Retinal pigment epithelial cell (primary cell): ENCODE data around the gene MLLT10.

Experiments
- DNase-seq: peaks from one replicate; pipeline ENCODE4 v3.0.0-alpha.2; 2010; ENCODE audit warnings: low read depth
- H3K4me3 ChIP-seq: 2 replicates; pipeline ENCODE4 v1.5.1; 2011; ENCODE audit warnings: mild to moderate bottlenecking, low read length, control low read depth, moderate library complexity
- CTCF ChIP-seq: conservative IDR thresholded peaks from 2 replicates; pipeline ENCODE4 v1.5.1; 2011; ENCODE audit warnings: low read depth, low read length, control low read depth, inconsistent platforms

MLLT10 gene

DNA sequence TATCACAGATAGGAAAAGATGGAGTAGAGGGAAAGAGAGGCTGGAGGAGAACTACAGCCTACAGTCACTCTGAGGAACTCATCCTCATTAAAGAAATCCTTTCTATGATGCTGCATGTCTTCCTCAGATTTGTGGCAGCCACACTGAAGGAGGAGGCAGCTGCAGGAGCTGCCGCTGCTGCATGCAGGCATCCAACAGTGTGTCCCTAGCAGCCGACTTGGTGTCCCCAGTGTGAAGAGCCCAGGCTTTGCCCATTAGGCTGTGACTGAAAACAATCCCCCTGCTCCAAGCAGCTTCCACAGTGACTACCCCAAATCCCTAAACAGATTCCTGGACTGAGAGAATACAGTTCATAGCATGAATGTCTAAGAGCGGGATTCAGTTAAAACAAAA, 31.7 kb upstream of the MLLT10 start:
- DNase-seq, result no peak
- no peak overlapping the region for H3K4me3 ChIP-seq
- TF ChIP-seq CTCF, result no peak

GRCh38 chr10:21503542-21503941, 30.5 kb upstream of the MLLT10 start:
- TF ChIP-seq CTCF, result no peak
- H3K4me3 ChIP-seq, result no peak overlapping the region

GRCh38 chr10:21505711-21506278, 28.2 kb upstream of the MLLT10 start:
- no peak overlapping the region for H3K4me3 ChIP-seq
- DNase-seq, result no peak

More at GRCh38 chr10:21503542-21503941, 30.5 kb upstream of the MLLT10 start:
- DNase-seq, result no peak

GRCh38 chr10:21506351-21506750, 27.7 kb upstream of the MLLT10 start:
- no peak overlapping the region for H3K4me3 ChIP-seq
- TF ChIP-seq CTCF, result no peak
- DNase-seq, result no peak

More at GRCh38 chr10:21505711-21506278, 28.2 kb upstream of the MLLT10 start:
- TF ChIP-seq CTCF, result no peak

- TF ChIP-seq CTCF, result no peak
- no peak overlapping the region for H3K4me3 ChIP-seq
- DNase-seq, result no peak
Measured at GRCh38 chr10:21507150-21507549, 26.9 kb upstream of the MLLT10 start.

- no peak overlapping the region for H3K4me3 ChIP-seq
- DNase-seq, result no peak
- no peak for TF ChIP-seq CTCF
Measured at GRCh38 chr10:21508706-21509331, 25.2 kb upstream of the MLLT10 start.

GRCh38 chr10:21509341-21510240, 24.4 kb upstream of the MLLT10 start:
- no peak for TF ChIP-seq CTCF

More at GRCh38 chr10:21509341-21510240, 24.4 kb upstream of the MLLT10 start:
- peak overlapping the region; percentile 25 for H3K4me3 ChIP-seq
- DNase-seq, result no peak
